NCI-H1092 treated with DMSO at 0.1 percent for 48 hours (cell line): ENCODE results near the gene CD163.
"Not testable (repeated sequence)": the region's sequence is repeated elsewhere in the genome, so short reads cannot be mapped to it uniquely, and the experiment has no call there.

Experiments
- DNase-seq: peaks from one replicate; lab custom pipeline; 2025; lab: John Stamatoyannopoulos, UW

Gene CD163

DNA sequence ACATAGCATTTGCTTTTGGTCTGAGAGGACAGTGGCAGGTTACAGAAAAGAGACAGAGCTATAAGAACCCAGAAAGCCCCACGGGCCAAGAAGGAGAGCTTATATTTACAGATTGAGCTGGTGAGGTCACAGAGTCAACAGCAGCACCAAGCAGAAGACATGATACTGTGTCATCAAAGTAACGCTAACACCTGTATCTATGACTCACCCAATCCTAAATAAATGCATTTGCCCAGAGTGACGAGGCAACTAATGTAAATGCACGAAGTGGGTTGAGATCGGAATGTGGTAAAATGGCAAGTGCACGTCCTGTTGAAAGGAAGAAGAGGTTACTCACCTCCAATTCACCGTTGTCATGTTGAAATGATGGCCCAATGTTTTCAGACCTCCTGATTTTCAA, 52.9 kb downstream of the CD163 start:
- DNase-seq = no peak

DNA sequence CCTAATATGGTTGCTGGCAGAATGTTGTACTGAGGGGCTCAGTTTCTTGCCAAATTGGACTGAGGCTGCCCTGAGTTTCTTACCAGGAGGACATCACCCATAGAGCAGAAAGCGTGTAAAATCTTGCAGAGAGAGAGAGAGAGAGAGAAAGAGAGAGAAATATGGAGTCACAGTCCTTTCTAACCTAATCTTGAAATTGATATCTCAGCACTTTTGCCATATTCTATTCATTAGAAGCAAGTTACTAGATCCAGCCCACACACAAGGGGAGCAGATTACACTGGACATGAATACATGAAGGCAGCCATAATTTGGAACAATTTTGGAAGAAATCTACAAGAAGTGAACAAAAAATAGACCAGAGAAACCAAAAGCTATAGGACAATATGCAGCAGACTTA, 55.5 kb downstream of the CD163 start:
- no peak for DNase-seq

DNA sequence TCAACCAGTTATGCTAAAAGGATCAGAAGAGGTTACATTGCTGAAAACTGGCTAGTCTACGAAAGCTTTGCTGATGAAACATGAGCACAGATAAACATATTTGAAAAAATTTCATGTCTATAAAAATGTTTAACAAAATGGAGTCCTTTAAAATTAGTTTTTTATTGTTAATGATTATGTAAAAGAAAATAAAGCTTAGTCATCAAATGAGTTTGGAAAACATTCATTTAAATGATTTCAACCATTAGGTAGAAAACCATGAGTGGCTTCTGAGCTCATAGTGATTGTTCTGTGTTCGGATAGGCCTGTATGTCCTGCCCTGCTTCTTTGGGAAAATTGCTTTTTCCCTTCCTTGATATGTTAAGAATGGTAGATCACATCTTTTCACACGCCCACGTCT, 59.0 kb downstream of the CD163 start:
- no peak for DNase-seq

DNA sequence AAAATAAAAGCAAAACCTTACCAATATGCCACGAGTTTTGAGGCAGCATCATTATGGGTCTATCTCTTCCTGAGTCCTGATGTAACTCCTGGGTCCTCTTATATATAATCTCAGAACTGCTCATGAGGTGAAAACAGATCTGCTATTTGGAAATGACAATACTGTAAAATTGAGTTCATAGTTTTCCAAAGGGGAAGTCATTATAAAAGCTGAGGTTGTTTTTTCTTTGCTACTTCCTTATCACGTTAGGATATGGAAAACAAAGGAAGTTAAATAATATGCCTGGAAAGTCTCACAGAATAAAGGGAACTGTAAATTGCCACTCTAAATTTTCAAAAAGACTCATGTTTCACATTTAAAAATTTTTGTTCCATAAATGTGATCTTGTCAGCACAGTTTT, 59.5 kb downstream of the CD163 start, which contains the start of gene CD163L1:
Gene CD163L1, minus strand, starts transcription at position 78 of the 400 bp plus-strand sequence. Its CDS starts 26 bp downstream, at position 52.
- DNase-seq = no peak

DNA sequence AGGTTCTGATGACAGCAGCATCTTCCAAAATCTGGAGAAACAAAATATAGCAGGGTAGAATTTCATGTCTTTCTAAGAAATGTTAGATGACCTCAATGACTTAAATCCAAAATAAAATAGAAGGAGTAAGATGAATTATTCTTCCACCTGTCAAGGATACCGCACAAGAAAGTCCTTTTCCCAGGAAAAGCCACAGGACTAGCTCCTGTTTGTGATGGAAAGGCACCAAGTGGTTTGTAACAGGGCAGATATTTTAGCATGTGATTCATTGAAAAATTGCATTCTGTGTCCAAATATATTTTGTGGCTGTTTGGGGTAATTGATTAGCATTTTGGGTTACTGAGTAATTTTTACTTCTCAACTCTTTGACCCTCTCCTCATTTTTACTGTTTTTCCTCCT, 62.4 kb downstream of the CD163 start:
- DNase-seq = no peak

DNA sequence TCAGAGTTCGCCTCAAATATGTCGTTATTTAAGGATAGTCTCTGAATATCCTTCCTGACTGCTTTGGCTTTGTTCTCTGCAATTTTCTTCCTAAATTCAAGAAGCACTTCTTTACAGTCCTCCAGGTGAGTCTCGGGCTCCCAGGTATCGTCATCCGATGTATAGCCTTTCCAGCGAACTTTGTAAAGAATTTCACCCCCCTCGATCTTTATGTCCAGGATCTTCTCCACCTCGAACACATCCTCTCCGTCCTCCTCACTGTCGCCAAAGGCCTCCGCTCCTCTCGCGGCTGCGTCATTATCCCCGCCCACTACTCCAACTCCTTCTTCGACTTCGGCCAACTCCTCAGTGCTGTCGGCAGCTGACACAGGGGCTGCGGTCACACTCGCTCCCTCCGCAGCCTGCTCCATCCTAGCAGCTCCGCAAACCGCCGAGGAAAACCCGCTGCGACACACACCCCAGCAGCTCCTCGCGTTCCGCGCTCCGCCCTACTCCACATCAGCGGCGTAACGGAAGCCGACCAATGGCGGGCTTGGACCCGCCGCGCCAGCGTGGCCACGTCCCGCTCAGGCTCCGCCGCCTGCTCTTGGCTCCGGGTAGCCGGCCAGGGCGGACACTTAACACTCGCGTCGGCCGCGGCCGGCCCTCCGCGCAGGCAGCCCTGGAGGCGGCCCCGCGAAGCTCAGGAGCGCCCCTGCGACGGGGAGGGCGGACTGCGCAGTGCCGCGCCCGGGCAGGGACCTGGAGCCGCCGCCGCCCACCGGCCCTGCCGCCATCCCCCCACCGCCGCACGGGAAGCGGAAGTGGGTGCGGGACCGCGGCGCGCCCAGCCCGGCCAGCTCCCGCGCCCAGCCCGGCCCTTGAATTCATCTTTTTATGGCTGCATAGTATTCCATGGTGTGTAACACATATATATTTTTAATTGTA, 63.7 kb downstream of the CD163 start:
- DNase-seq = no peak

DNA sequence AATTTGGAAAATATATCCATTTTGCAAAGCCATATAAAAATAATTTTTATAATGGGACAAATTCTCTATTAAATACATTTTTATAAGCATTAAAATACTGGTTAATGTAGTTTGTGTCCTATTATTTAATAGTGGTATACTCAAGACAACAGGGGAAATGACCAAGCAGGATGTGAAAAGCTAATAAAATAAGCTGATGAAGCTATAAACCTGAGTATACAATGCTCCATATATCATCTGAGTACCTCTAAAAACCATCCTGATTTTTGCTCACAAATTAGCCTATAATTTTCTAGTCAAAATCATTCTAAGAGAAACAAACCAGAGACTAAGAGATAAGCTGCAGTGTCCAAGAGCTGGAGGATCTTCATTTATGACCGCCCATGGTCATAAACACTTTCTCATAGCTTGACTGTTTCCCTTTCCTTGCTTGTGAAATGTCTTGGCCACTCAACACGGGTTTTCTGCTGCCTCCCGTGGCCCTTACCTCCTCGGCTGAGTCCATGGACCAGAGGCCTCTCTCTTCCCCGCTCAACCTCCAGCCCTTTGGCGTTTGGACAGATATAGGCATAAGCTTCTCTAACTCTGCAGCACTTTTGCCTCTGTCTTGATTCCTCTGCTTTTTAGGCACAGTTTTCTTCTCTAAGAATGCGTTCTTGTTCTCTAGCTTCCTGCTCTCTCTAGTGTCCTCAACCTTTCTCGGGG, 65.1 kb downstream of the CD163 start:
- DNase-seq = not testable (repeated sequence)

DNA sequence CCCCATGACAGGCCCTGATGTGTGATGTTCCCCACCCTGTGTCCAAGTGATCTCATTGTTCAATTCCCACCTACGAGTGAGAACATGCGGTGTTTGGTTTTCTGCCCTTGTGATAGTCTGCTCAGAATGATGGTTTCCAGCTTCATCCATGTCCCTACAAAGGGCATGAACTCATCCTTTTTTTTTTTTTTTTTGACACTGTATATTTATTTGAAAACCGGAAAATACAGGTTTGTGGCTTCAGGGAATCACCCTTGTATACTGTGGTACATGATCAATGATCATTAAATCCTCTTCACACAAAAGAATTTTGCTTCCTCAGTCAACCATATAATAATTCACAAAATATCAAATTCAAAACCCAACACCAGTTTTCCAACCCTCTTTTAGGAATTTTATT, 66.1 kb downstream of the CD163 start:
- not testable (repeated sequence) for DNase-seq

DNA sequence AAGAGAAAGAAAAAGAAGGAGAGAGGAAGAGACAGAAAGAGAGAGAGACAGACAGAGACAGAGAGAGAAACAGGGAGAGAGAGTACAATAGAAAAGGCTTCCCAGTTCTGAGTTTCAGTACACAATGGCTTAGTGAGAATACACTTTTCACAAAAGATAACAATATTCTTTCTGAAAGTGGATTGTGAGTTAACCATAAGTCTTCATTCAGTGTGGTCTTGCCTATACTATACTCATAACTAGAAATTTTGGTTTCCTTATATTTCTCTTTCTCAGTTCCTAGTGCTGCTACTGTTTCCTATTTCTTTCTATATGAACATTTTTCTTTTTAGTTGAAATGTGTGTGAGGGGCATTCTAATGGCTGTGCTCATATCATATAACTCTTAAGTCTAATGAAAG, 68.9 kb downstream of the CD163 start:
- no peak for DNase-seq

DNA sequence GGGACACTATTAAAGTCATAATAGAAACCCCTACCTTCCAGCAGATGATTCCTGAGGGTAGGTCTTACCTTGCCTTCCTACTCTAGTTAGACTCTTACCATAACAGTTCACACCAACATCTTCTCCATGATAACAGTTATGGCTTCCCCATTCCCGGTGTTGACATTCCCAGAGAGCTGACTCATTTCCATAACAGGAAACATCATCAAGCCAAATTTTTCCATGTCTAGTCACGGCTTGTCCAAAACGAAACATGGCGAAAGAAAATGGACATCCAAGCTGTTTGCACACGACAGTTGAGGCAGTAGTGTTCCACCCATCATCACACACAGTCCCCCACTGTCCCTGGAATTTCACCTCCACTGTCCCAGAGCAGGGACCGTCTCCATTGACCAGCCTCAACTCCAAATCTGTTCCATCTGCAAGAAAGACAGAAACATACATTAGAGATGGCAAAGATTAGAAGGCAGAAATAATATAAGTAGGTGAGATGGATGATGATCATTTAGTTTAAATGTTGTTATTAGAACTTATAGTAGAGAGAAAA, 70.2 kb downstream of the CD163 start:
- no peak for DNase-seq

DNA sequence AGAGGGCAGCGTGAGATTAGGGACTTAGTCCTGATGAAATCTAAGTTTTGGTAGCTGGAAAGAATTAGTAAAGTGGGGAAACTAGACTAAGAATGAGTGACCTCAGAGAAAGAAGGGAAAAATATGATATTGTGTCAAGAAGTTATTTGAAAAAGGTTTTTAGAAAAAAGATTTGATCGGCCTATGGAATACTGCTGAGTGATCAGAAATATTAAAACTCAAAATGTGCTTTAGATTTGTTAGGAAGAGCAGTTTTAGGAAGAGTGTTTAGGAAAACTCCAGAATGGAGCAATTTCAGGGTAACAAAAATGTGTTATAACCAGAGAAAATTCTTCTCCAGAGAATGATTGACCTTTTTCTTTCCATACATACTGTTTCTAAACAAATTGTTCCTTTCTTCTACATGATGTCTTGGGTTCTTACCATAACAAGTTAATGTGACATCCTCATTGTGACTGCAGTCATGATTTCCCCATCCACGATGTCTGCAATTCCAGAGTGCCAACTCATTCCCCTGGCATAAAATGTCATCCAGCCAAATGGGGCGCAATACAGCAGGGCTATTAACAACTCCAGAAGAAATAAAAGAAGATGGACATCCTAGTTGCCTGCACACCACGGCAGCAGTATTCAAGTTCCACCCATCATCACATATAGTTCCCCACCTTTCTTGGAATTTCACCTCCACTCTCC, 71.4 kb downstream of the CD163 start:
- DNase-seq = no peak
